ENCODE results near the gene TSC22D1. TPM values are rescaled to one million over a fixed set of nuclear protein-coding genes. Genes with fewer than 3 reads are reported as not detected.

Gene TSC22D1
- total RNA-seq, 4 donors from 2014 or later: 119 to 325 (median 193) TPM

GRCh38 chr13:44498969-44499368 is 77.2 kb downstream of the TSC22D1 start:
- TF ChIP-seq CTCF (IDR thresholded peaks at IDR 0.05 in 4 of 5, conservative IDR thresholded peaks at IDR 0.05 in 1 of 5): no peak
- TF ChIP-seq POLR2A (IDR thresholded peaks at IDR 0.05): no peak
- DNase-seq (no peak), ATAC-seq (no peak)
- intact Hi-C loops (cut with DNase I; ENCODE audit: low total_unique reads) (no loop called here), in situ Hi-C loops (cut with MboI; ENCODE audit: low sequenced_read_pairs in 4 of 4) (loop anchor here in 2 of 4 donors (10.0 to 25.0 kb wide), 2 partner anchors 66 to 463 kb away; no protein-coding TSS in a partner anchor)
- H3K27ac ChIP-seq: peak overlapping the region in 1 of 4 donors; percentile 24
- no peaks in the 10 kb centered on the region for H3K9me3 ChIP-seq
- no peak overlapping the region for H3K4me3 ChIP-seq
- H3K36me3 ChIP-seq: no peaks in the 10 kb centered on the region
- peaks cover 6 to 15% of the 10 kb centered on the region in 2 donors for H3K4me1 ChIP-seq
- H3K27me3 ChIP-seq: no peaks in the 10 kb centered on the region

DNA sequence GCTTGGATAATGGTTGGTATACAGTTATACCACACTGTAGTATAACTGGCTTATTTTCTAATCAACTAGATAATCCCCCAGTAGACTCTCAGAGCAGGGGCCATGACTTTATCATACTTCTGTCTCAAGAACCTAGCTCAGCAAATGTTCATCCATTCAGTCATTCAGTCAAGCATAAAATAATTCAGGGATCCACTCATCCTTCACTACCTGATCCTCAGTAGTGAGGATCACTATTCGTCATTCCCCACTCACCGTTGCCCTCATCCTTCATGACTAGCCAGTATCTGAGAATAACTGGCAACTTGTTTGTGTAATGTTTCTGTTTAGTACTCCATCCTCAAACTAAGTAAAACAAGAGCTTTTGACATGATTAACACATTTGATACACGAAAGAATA is 77.6 kb downstream of the TSC22D1 start:
- H3K4me1 ChIP-seq: peaks cover 6 to 18% of the 10 kb centered on the region in 2 donors
- H3K36me3 ChIP-seq: no peaks in the 10 kb centered on the region
- H3K27ac ChIP-seq: peak overlapping the region in 1 of 4 donors; percentile 24
- TF ChIP-seq POLR2A (IDR thresholded peaks at IDR 0.05) (no peak), CTCF (IDR thresholded peaks at IDR 0.05 in 4 of 5, conservative IDR thresholded peaks at IDR 0.05 in 1 of 5) (no peak)
- ATAC-seq (no peak), DNase-seq (no peak)
- in situ Hi-C loops (cut with MboI; ENCODE audit: low sequenced_read_pairs in 4 of 4): loop anchor here in 2 of 4 donors (10.0 to 25.0 kb wide), 2 partner anchors 66 to 464 kb away; no protein-coding TSS in a partner anchor
- intact Hi-C loops (cut with DNase I; ENCODE audit: low total_unique reads): no loop called here
- H3K9me3 ChIP-seq: no peaks in the 10 kb centered on the region
- no peak overlapping the region for H3K4me3 ChIP-seq
- no peaks in the 10 kb centered on the region for H3K27me3 ChIP-seq

- ATAC-seq: no peak
- peak overlapping the region in 1 of 4 donors; percentile 15 for H3K27ac ChIP-seq
- in situ Hi-C loops (cut with MboI; ENCODE audit: low sequenced_read_pairs in 4 of 4): loop anchor here in 2 of 4 donors (10.0 to 25.0 kb wide), 2 partner anchors 67 to 464 kb away; no protein-coding TSS in a partner anchor
- no peaks in the 10 kb centered on the region for H3K36me3 ChIP-seq
- H3K4me3 ChIP-seq: no peak overlapping the region
- no peaks in the 10 kb centered on the region for H3K9me3 ChIP-seq
- peaks cover 6 to 23% of the 10 kb centered on the region in 2 donors for H3K4me1 ChIP-seq
- intact Hi-C loops (cut with DNase I; ENCODE audit: low total_unique reads): no loop called here
- no peak for TF ChIP-seq CTCF (IDR thresholded peaks at IDR 0.05 in 4 of 5, conservative IDR thresholded peaks at IDR 0.05 in 1 of 5)
- H3K27me3 ChIP-seq: no peaks in the 10 kb centered on the region
- DNase-seq: no peak
These were observed 78.3 kb downstream of the TSC22D1 start for GRCh38 chr13:44497801-44498200.

DNA sequence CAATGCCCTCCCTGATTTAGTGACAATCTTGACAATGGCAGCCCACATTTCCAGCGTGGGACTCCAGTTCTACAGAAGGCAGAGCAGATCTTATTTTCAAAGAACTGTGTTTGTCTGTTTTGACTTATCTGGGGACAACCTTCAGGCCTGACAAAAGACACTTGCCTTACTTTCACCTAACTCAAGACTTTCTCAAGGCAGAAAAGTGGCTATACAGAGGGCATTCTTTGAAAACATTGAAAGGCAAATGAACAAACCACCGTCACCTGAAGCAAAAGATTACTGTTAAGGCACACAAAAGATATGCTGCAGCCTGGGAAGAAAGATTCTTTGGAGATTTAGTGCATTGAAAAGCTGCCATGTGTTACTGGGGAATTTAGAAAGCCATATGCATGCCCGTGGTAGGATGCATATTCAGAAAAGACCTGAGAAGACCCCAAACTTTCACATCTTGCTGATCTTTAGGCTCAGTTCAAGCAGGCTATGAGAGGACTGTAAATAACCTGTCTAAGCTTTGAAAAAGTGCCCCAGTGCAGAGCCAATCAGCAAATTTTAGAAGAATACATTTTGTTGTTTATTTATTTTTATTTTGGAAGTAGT is 82.8 kb downstream of the TSC22D1 start:
- no peaks in the 10 kb centered on the region for H3K27me3 ChIP-seq
- in situ Hi-C loops (cut with MboI; ENCODE audit: low sequenced_read_pairs in 4 of 4) (loop anchor here in 2 of 4 donors (10.0 to 25.0 kb wide), 2 partner anchors 71 to 469 kb away; no protein-coding TSS in a partner anchor), intact Hi-C loops (cut with DNase I; ENCODE audit: low total_unique reads) (no loop called here)
- peak overlapping the region in 3 of 4 donors; percentile 21 to 44 (median 25) for H3K27ac ChIP-seq
- H3K9me3 ChIP-seq: no peaks in the 10 kb centered on the region
- DNase-seq (no peak), ATAC-seq (no peak)
- peaks cover 6 to 28% of the 10 kb centered on the region in 2 donors for H3K4me1 ChIP-seq
- no peak for TF ChIP-seq CTCF (IDR thresholded peaks at IDR 0.05 in 4 of 5, conservative IDR thresholded peaks at IDR 0.05 in 1 of 5)
- no peak for TF ChIP-seq POLR2A (IDR thresholded peaks at IDR 0.05)
- H3K36me3 ChIP-seq: no peaks in the 10 kb centered on the region
- no peak overlapping the region for H3K4me3 ChIP-seq

Data from gastrocnemius medialis (tissue), 4 donors.